22Rv1 (cell line): ENCODE results near the gene LFNG.
A peak's percentile ranks its signal among the peaks of the same experiment; 100 is the strongest.

Source experiments
- H3K27ac ChIP-seq: fragments of 450-650 bp; 2 replicates; pipeline ENCODE4 v1.5.1; 2017
- CTCF ChIP-seq: fragments of 450-650 bp; IDR thresholded peaks from 2 replicates; pipeline ENCODE4 v1.5.1; 2017; ENCODE audit warnings: mild to moderate bottlenecking
- ZFX ChIP-seq: fragments of 450-650 bp; IDR thresholded peaks from 2 replicates; pipeline ENCODE4 v1.6.1; 2017; ENCODE audit warnings: antibody characterized with exemption, borderline replicate concordance

LFNG gene

GRCh38 chr7:2509298-2509906 lies 10.2 kb upstream of the LFNG start:
- no peak for TF ChIP-seq ZFX
- H3K27ac ChIP-seq = no peak overlapping the region

GRCh38 chr7:2510130-2510776 lies 9.3 kb upstream of the LFNG start:
- TF ChIP-seq CTCF (no peak), ZFX (no peak)
- peak overlapping the region; percentile 78 for H3K27ac ChIP-seq

- H3K27ac ChIP-seq = peak overlapping the region; percentile 78
These were observed 8.4 kb upstream of the LFNG start for GRCh38 chr7:2510909-2511768.

GRCh38 chr7:2511769-2512168 lies 7.8 kb upstream of the LFNG start:
- TF ChIP-seq ZFX = no peak
- TF ChIP-seq CTCF = no peak
- peak overlapping the region; percentile 78 for H3K27ac ChIP-seq

More at GRCh38 chr7:2510909-2511768, 8.4 kb upstream of the LFNG start:
- no peak for TF ChIP-seq ZFX

- TF ChIP-seq CTCF (no peak), ZFX (no peak)
- H3K27ac ChIP-seq = peak overlapping the region; percentile 78
These were observed 7.4 kb upstream of the LFNG start for GRCh38 chr7:2512179-2512661.

- peak overlapping the region; percentile 78 for H3K27ac ChIP-seq
These were observed 6.9 kb upstream of the LFNG start for GRCh38 chr7:2512713-2513112.

GRCh38 chr7:2513702-2514101 lies 5.9 kb upstream of the LFNG start:
- TF ChIP-seq ZFX (no peak), CTCF (no peak)
- no peak overlapping the region for H3K27ac ChIP-seq

More at GRCh38 chr7:2512713-2513112, 6.9 kb upstream of the LFNG start:
- TF ChIP-seq CTCF = no peak
- TF ChIP-seq ZFX = no peak
